HL-60/S4 treated with retinoic acid at 250 ng/mL for 4 days and 3 days (cell line): ENCODE results near the gene ESR1.

Experiments
- in situ Hi-C: fragments of 300-500 bp; cut with MboI; formaldehyde crosslinking; loops from 2 replicates; pipeline ENCODE4 v1.7.0; 2022; ENCODE audit warnings: low sequenced_read_pairs

ESR1 gene

DNA sequence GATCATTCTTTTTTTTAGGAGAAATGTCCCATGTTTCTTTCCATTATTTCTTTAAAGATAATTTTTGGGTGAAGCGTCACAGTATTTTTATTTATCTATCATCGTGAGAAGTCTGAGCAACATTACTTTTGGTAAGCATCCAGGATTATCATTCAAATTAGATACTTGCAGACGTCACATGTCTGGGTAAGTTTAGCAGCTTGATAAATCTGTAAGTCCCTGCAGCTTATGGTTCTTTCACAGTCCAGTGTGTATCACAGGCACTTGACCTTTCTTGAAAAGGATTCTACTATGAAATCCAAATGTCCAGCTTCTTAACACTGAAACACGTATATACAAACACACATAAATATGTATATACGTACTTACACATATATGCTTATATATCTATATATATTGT lies 359.4 kb downstream of the ESR1 start:
- in situ Hi-C loops, result no loop called here

GRCh38 chr6:152167641-152168603 lies 360.4 kb downstream of the ESR1 start:
- in situ Hi-C loops, result no loop called here

GRCh38 chr6:152170313-152170701 lies 362.8 kb downstream of the ESR1 start:
- in situ Hi-C loops, result no loop called here

DNA sequence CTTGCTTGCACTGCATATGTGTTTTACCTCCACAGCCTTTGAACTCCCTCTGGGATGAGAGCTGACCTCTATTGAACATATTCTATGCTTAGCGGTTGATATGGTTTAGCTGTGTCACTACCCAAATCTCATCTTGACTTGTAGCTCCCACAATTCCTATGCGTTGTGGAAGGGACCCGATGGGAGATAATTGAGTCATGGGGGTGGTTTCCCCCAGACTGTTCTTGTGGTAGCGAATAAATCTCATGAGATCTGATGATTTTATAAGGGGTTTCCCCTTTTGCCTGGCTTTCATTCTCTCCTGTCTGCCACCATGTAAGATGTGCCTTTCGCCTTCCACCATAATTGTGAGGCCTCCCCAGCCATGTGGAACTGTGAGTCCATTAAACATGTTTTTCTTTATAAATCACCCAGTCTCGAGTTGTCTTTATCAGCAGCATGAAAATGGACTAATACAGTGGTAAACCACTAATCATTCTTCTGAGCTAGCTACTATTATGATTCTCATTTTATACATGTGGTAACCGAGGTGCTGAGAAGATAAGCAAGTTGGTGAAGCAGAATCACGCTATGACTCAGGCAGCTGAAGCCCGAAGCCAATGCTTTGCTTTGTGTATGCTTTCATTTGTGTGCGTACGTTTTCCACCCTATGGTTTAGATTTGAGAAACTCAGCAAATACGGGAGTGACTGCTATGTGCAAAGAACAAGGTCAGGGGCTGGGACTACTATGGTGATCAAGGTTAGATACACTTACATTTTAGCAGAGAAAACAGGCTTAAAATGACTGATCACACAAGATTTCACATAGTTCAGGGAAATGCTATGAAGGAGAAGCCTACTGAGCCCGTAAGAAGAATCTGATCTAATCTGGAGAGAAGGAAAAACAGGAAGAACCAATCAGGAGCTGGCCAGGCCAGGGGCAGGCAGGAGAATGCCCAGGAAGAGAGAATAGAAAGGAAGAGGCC lies 363.5 kb downstream of the ESR1 start:
- in situ Hi-C loops, result no loop called here

- in situ Hi-C loops, result no loop called here
These were observed 365.8 kb downstream of the ESR1 start for GRCh38 chr6:152173321-152173720.

GRCh38 chr6:152173957-152174356 lies 366.5 kb downstream of the ESR1 start:
- in situ Hi-C loops, result no loop called here

- in situ Hi-C loops, result no loop called here
These were observed 368.8 kb downstream of the ESR1 start for GRCh38 chr6:152176268-152176667.
